Endothelial cell of umbilical vein (primary cell): ENCODE data around the gene ZNF106. TPM values are rescaled to one million over a fixed set of nuclear protein-coding genes. Genes with fewer than 3 reads are reported as not detected.

Experiments
- BruUV-seq: library from RNA; stranded (reverse); fragments of 400-500 nt; replicated peaks from 2 replicates; lab custom pipeline; 2021; lab: Mats Ljungman, UMichigan
- CTCF ChIA-PET: fragments of 300-600, 350-600 bp; sonication (Branson Sonifier 250); formaldehyde crosslinking; loops from one replicate; lab custom pipeline; 2021; ENCODE audit warnings: antibody characterized with exemption, inconsistent platforms; lab: Charles Lee
- POLR2A ChIA-PET: fragments of 300-600, 350-600 bp; sonication (Branson Sonifier 250); formaldehyde crosslinking; loops from one replicate; lab custom pipeline; 2021; ENCODE audit warnings: antibody characterized with exemption, inconsistent platforms; lab: Charles Lee
- DNase-seq: peaks from one replicate; pipeline ENCODE4 v3.0.0-alpha.2; 2011; ENCODE audit warnings: low read depth, low spot score
- FAIRE-seq: peaks from 2 replicates; lab custom pipeline; 2011; peaks lifted over from hg19 to GRCh38; lab: Jason Lieb, UNC
- H2AFZ ChIP-seq: 2 replicates; pipeline ENCODE4 v1.6.0; 2012; ENCODE audit warnings: low read depth, low read length, control low read depth, inconsistent platforms
- H3K27ac ChIP-seq: 2 replicates; pipeline ENCODE4 v1.5.1; 2011; ENCODE audit warnings: low read depth, mild to moderate bottlenecking, control low read depth, low read length, moderate library complexity; ENCODE audit not compliant: insufficient read depth
- H3K27me3 ChIP-seq, 2 experiments: 2 replicates each; pipeline versions ENCODE4 v1.6.0 to v1.6.1; 2011; ENCODE audit warnings: low read length in 2 of 2, mixed read lengths in 1 of 2; ENCODE audit not compliant: control insufficient read depth in 2 of 2, insufficient read depth in 2 of 2
- H3K36me3 ChIP-seq, 2 experiments: 2 replicates in 1 of 2; 3 replicates in 1 of 2; pipeline ENCODE4 v1.5.1; 2011; ENCODE audit warnings: low read length in 2 of 2, mild to moderate bottlenecking in 1 of 2, moderate library complexity in 1 of 2; ENCODE audit not compliant: control insufficient read depth in 2 of 2, insufficient read depth in 2 of 2; ENCODE audit errors: extremely low read depth in 1 of 2
- H3K4me1 ChIP-seq: 3 replicates; pipeline ENCODE4 v1.5.1; 2011; ENCODE audit warnings: mild to moderate bottlenecking, low read length; ENCODE audit not compliant: control insufficient read depth, insufficient read depth; ENCODE audit errors: extremely low read depth
- H3K4me2 ChIP-seq: 2 replicates; pipeline ENCODE4 v1.6.1; 2011; ENCODE audit warnings: low read length, control low read depth, mixed read lengths; ENCODE audit not compliant: insufficient read depth
- H3K4me3 ChIP-seq, 3 experiments: fragments of 200-600 bp in 1 of 3; sonication (generic), shearing (Covaris generic) in 1 of 3; replicated peaks in 1 of 3; 2 replicates each; pipeline ENCODE4 v1.5.1; 2011 to 2016; ENCODE audit warnings: control low read depth in 3 of 3, low read length in 3 of 3, mild to moderate bottlenecking in 2 of 3, inconsistent platforms in 1 of 3, low read depth in 1 of 3, moderate library complexity in 1 of 3; ENCODE audit not compliant: insufficient read depth in 1 of 3
- H3K79me2 ChIP-seq: 2 replicates; pipeline ENCODE4 v1.6.0; 2012; ENCODE audit warnings: low read length, inconsistent platforms; ENCODE audit not compliant: control insufficient read depth, insufficient read depth
- H3K9ac ChIP-seq: replicated peaks from 2 replicates; pipeline ENCODE3; 2011; ENCODE audit warnings: low read length, control low read depth; ENCODE audit not compliant: insufficient read depth; ENCODE audit errors: extremely low read depth
- H3K9me1 ChIP-seq: replicated peaks from 3 replicates; pipeline ENCODE4 v1.6.0; 2011; ENCODE audit warnings: mild to moderate bottlenecking, low read length; ENCODE audit not compliant: control insufficient read depth, insufficient read depth; ENCODE audit errors: extremely low read depth
- H3K9me3 ChIP-seq: replicated peaks from 2 replicates; pipeline ENCODE4 v1.5.1; 2012; ENCODE audit warnings: low read length, inconsistent platforms; ENCODE audit not compliant: control insufficient read depth, insufficient read depth
- H4K20me1 ChIP-seq: replicated peaks from 2 replicates; pipeline ENCODE3; 2011; ENCODE audit warnings: mild to moderate bottlenecking, low read length; ENCODE audit not compliant: control insufficient read depth, insufficient read depth; ENCODE audit errors: extremely low read depth
- CTCF ChIP-seq, 2 donors: IDR thresholded peaks; 1 replicate in 1 of 2; 2 replicates in 1 of 2; pipeline ENCODE4 v1.5.1; 2011; ENCODE audit warnings: low read length in 2 of 2, mild to moderate bottlenecking in 2 of 2, moderate library complexity in 2 of 2, control low read depth in 1 of 2, inconsistent platforms in 1 of 2, low read depth in 1 of 2; ENCODE audit not compliant: insufficient read depth in 1 of 2; ENCODE audit errors: extremely low read depth in 1 of 2
- EZH2 ChIP-seq: IDR thresholded peaks from 2 replicates; pipeline ENCODE4 v1.6.1; 2012; ENCODE audit warnings: borderline replicate concordance, low read depth, mild to moderate bottlenecking, moderate library complexity, low read length, inconsistent platforms; ENCODE audit not compliant: severe bottlenecking
- FOS ChIP-seq: IDR thresholded peaks from 2 replicates; pipeline ENCODE4 v1.6.1; 2011; ENCODE audit warnings: mild to moderate bottlenecking, low read length, moderate library complexity, borderline replicate concordance; ENCODE audit not compliant: insufficient read depth
- GATA2 ChIP-seq: IDR thresholded peaks from 2 replicates; pipeline ENCODE4 v1.7.0; 2011; ENCODE audit warnings: low read depth, mild to moderate bottlenecking, moderate library complexity, mixed read lengths, low read length; ENCODE audit not compliant: insufficient read length, insufficient read depth
- JUN ChIP-seq: IDR thresholded peaks from 2 replicates; pipeline ENCODE4 v1.6.1; 2011; ENCODE audit warnings: borderline replicate concordance, low read depth; ENCODE audit not compliant: insufficient read length, insufficient read depth
- MAX ChIP-seq: IDR thresholded peaks from 2 replicates; pipeline ENCODE4 v1.6.1; 2011; ENCODE audit not compliant: insufficient read depth, insufficient read length
- MYC ChIP-seq: IDR thresholded peaks from one replicate; pipeline ENCODE4 v1.6.1; 2011; ENCODE audit warnings: mild to moderate bottlenecking, low read depth, low read length
- POLR2A ChIP-seq: IDR thresholded peaks from 2 replicates; pipeline ENCODE4 v1.6.1; 2012; ENCODE audit warnings: low read depth, mild to moderate bottlenecking, control low read depth, low read length
- POLR2AphosphoS5 ChIP-seq: IDR thresholded peaks from 2 replicates; pipeline ENCODE4 v1.6.1; 2012; ENCODE audit warnings: low read depth, mild to moderate bottlenecking, control low read depth, low read length, moderate library complexity; ENCODE audit not compliant: insufficient read depth
- dilution Hi-C: fragments of 300-500 bp; cut with MboI; formaldehyde crosslinking; loops from one replicate; pipeline ENCODE4 v1.15.0; 2019; ENCODE audit warnings: low sequenced_read_pairs; ENCODE audit not compliant: extremely low pct_ligation_motif_present
- intact Hi-C: fragments of 100-400 bp; cut with micrococcal nuclease; formaldehyde crosslinking; loops from one replicate; pipeline ENCODE4 v1.10.0; 2022
- polyA plus RNA-seq, 4 experiments: library from polyadenylated mRNA; depleted of rRNA in 3 of 4; stranded (reverse) in 3 of 4; unstranded in 1 of 4; fragments of >200 nt; gene quantifications; 2 replicates each; pipeline versions ENCODE4 v1.2.1 to v1.2.3, GENCODE V29; 2011 to 2012; ENCODE audit warnings: missing spikeins in 1 of 4
- total RNA-seq: library from RNA; stranded (reverse); gene quantifications from 2 replicates; pipeline ENCODE4 v1.2.3, GENCODE V29; 2021

ZNF106 gene
- total and polyA plus RNA-seq, 2 donors (not counting 3 experiments of a cell fraction or from before 2014, with no cell fraction given), result 18.9 to 53.5 TPM

- TF ChIP-seq MAX (no peak), EZH2 (no peak), MYC (no peak), FOS (no peak), POLR2A (no peak), POLR2AphosphoS5 (no peak), GATA2 (no peak), CTCF (IDR thresholded peaks at IDR 0.05; ENCODE audit: extremely low read depth in 1 of 2, insufficient read depth in 1 of 2, low read depth in 1 of 2, low read length in 2 of 2) (no peak), JUN (no peak)
- CTCF ChIA-PET, result interaction anchor here (1.0 to 1.5 kb wide), 3 partner anchors 13 to 20 kb away, joined by 3 read pairs; no protein-coding TSS in a partner anchor
- H3K9me3 ChIP-seq, result no peaks in the 10 kb centered on the region
- intact Hi-C loops (no loop called here), dilution Hi-C loops (no loop called here)
- no peaks in the 10 kb centered on the region for H4K20me1 ChIP-seq
- BruUV-seq, result no TSS peak
- no peak overlapping the region for H3K4me3 ChIP-seq
- peak overlapping the region; percentile 55 for H3K4me2 ChIP-seq
- no peaks in the 10 kb centered on the region for H3K27me3 ChIP-seq
- H3K36me3 ChIP-seq, result peaks cover 0 to 3% of the 10 kb centered on the region in 2 experiments
- H3K79me2 ChIP-seq, result peaks cover 19% of the 10 kb centered on the region
- H3K4me1 ChIP-seq, result peaks cover 19% of the 10 kb centered on the region
- no peak for FAIRE-seq
- H2AFZ ChIP-seq, result no peak overlapping the region
- peak; percentile 4 for DNase-seq
- peak overlapping the region; percentile 23 for H3K27ac ChIP-seq
- POLR2A ChIA-PET, result no interaction called here
- no peak overlapping the region for H3K9ac ChIP-seq
- no peaks in the 10 kb centered on the region for H3K9me1 ChIP-seq
Observed at GRCh38 chr15:42456531-42456930, 34.4 kb downstream of the ZNF106 start.
